HG02610 (cell line): ENCODE results near the gene TLDC2.
"Not testable (repeated sequence)": the region's sequence is repeated elsewhere in the genome, so short reads cannot be mapped to it uniquely, and the experiment has no call there.

Source experiments
- ATAC-seq: cut with Tn5 transposase; IDR thresholded peaks from one replicate; pipeline ENCODE4 v1.9.1; 2021; ENCODE audit warnings: mild to moderate bottlenecking, moderate library complexity; ENCODE audit not compliant: unreplicated experiment

Gene TLDC2

GRCh38 chr20:36866681-36867495 is 9.1 kb upstream of the TLDC2 start:
- ATAC-seq: no peak

- no peak for ATAC-seq
Measured at GRCh38 chr20:36871640-36872570, 4.0 kb upstream of the TLDC2 start.

GRCh38 chr20:36872852-36873251 is 3.1 kb upstream of the TLDC2 start:
- ATAC-seq: no peak

GRCh38 chr20:36873498-36874189 is 2.3 kb upstream of the TLDC2 start:
- ATAC-seq: no peak

DNA sequence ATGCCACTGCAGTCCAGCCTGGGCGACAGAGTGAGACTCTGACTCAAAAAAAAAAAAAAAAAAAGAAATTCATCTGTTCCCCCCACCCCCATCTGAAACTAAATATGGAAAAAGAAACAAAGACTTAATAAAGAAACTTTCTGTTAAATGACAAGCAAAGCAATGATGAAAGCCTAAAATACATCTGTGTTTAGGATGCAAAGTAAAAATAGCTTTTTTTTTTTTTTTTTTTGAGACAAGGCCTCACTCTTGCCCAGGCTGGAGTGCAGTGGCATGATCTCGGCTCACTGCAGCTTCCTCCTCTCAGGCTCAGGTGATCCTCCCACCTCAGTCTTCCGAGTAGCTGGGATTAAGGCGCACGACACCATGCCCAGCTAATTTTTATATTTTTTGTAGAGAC is 845 bp upstream of the TLDC2 start:
- ATAC-seq: not testable (repeated sequence)

DNA sequence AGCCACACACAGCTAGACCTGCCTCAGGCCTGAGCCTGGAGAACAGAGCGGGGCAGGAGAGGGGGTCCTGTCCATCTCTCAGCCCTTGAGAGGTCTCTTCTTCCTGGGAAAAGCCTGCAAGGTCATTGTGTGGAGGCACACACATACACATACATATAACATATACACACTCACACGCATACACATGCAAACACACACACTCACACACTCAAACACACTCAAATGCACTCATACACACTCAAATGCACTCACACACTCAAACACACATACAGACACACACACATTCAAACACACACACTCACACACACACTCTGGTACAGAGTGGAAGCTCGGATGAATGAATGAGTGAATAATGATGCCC is 515 bp downstream of the TLDC2 start:
- no peak for ATAC-seq

- no peak for ATAC-seq
Measured at GRCh38 chr20:36878941-36879340, 3.0 kb downstream of the TLDC2 start.

- ATAC-seq: no peak
Measured at GRCh38 chr20:36880741-36881250, 4.9 kb downstream of the TLDC2 start.

DNA sequence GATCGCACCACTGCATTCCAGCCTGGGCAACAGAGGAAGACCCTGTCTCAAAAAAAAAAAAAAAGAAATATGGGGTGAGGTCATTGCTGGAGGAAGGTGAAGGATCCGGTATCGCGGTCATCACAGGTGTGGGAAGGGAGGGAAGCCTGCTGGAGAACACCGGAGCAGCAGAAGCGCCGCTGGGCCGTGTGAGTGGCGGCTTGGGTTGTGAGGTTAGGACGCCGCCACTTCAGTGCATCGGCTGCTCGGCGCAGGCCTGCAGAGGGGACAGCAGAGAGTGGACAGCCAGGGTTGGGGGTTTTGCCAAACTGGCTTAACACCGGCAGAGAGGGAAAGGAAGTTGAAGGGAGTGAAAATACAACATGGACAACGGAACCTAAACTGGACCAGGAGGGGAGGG is 5.4 kb downstream of the TLDC2 start:
- ATAC-seq: no peak

DNA sequence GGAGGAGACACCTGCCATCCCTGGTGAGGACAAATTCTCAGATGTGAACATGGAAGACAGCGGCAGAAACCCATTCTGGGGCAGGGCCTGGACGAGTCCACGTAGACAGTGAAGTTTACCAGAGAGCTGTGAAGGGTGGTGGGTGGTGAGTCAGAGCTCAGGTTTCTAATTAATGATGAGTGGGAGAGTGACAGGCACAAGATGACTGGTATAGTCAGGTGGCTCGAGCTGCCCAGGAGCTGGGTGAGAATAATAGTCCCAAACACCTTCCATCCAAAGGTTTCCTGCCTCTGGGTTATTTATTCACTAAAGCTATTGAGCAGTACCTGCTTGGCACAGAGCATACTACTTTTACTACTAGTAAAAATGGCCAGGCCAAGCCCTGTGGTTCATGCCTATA is 6.0 kb downstream of the TLDC2 start:
- peak; percentile 59 for ATAC-seq

DNA sequence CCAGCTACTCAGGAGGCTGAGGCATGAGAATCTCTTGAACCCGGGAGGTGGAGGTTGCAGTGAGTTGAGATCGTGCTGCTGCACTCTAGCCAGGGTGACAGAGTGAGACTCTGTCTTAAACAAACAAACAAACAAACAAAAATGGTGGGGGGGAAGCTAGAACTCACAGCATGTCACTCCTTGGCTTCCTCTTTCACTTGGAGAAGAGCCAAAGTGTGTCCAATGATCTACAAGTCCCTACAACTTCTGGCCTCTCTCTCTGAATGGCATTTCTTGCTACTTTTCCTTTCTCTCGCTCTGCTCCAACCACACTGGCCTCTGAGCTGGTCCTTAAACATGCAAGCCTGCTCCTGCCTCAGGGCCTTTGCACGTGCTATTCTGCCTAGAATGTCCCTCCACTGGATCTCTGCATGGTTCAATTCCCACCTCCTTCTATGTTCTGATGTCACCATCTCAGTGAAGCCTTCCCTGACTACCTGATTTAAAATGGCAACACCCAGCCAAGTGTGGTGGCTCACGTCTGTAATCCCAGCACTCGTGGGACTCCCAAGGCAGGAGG is 8.1 kb downstream of the TLDC2 start:
- ATAC-seq: no peak

- no peak for ATAC-seq
Measured at GRCh38 chr20:36885356-36885755, 9.4 kb downstream of the TLDC2 start.

DNA sequence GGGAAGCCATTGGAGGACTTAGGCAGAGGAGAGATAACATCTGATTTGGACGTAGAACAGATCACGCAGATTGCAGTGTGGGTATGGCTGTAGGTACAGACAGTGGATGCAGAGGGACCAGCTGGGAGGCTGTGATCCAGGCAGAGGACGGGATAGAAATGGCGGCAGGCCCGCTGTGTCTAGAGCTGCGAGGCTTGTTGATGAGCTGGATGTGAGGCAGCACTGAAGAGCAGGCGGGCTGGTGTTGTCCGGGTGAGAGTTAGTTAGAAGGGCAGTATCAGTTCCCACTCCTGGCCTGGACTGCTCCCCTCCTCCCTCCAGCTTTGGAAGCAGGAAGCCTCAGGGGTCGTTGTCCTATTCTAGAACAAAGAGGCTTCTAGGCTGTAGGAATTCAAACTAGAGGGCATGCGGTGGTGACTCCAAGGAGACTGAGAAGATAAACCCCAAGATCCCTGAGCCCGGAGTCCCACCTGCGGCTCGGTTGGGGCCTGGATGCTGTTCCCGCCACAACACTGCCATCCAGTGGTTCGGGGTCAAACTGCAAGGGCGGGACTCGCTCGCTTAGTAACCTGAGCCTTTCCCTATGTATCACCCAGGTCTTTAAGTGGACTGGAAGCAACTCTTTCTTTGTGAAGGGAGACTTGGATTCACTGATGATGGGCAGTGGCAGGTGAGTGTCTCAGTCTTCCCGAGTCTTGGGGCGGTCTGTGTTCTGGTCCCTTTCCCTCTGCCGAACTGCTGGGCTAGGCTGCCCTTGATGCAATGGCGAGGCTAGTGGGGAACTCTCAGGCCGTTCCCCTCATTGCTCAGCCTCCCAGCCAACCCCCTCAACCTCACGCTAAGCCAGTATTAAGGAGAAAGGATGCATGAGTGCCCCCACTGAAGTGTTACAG is 11.2 kb downstream of the TLDC2 start:
- ATAC-seq: peak; percentile 59

- ATAC-seq: no peak
Measured at GRCh38 chr20:36887752-36888090, 11.8 kb downstream of the TLDC2 start.

GRCh38 chr20:36888880-36889516 is 13.1 kb downstream of the TLDC2 start:
- ATAC-seq: no peak

DNA sequence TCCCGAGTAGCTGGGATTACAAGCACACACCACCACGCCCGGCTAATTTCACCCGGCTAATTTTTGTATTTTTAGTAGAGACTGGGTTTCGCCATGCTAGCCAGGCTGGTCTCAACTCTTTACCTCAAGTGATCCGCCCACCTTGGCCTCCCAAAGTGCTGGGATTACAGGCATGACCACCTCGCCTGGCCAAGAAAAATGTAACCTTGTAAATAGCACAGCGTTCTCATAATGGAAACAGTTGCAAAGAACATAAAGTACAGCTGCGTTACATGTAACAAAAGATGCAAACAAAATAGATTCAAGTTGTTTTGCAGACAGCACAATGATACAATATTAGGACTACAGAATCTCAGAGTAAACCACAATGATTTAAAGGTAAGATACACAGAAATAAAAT is 14.6 kb downstream of the TLDC2 start:
- no peak for ATAC-seq

- no peak for ATAC-seq
Measured at GRCh38 chr20:36891211-36891610, 15.3 kb downstream of the TLDC2 start.

DNA sequence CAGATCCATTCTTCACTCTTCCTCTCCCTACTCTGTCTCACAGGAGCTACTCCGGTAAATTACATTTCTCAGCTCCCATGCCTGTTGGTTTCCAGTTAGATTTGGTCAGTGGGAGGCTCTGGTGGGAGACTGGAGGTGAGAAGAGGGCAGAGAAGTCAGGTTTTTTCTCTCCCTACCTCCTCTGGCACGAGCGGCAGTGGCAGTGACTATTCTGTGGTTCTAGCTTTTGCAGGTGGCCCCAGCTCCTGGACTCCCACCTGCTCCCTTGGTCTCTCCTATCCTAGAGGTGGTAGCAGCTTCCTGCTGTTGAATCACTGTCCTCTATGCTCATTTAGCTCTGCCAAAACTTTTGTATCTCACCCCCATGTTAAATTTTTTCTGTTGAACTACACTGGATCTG is 17.9 kb downstream of the TLDC2 start:
- ATAC-seq: no peak

- no peak for ATAC-seq
Measured at GRCh38 chr20:36895036-36895435, 19.1 kb downstream of the TLDC2 start.

GRCh38 chr20:36904690-36905089 is 28.8 kb downstream of the TLDC2 start:
- no peak for ATAC-seq
